CD4-positive, alpha-beta memory T cell (primary cell): ENCODE data around the gene ZNF536. TPM values are rescaled to one million over a fixed set of nuclear protein-coding genes. Genes with fewer than 3 reads are reported as not detected.
"Not testable (repeated sequence)": the region's sequence is repeated elsewhere in the genome, so short reads cannot be mapped to it uniquely, and the experiment has no call there.

ENCODE experiments used
- CTCF ChIA-PET: fragments of 350-600 bp; sonication (Branson Sonifier 250); formaldehyde crosslinking; loops from one replicate; lab custom pipeline; 2021; ENCODE audit warnings: inconsistent platforms; ENCODE audit not compliant: partially characterized antibody; lab: Charles Lee
- POLR2A ChIA-PET: fragments of 350-600 bp; sonication (Branson Sonifier 250); formaldehyde crosslinking; loops from one replicate; lab custom pipeline; 2021; ENCODE audit not compliant: partially characterized antibody; lab: Charles Lee
- DNase-seq, 5 donors: peaks; one replicate each; pipeline versions ENCODE4 v3.0.0 to v3.0.0-alpha.2; 2020 to 2022; ENCODE audit warnings: mixed read lengths in 1 of 5
- H3K27ac ChIP-seq: one replicate; pipeline ENCODE4 v1.7.0; 2013; ENCODE audit warnings: low read depth, low read length
- H3K27me3 ChIP-seq: 2 replicates; pipeline ENCODE4 v1.7.0; 2013; ENCODE audit warnings: mild to moderate bottlenecking, low read length, moderate library complexity; ENCODE audit not compliant: insufficient read depth
- H3K36me3 ChIP-seq: 2 replicates; pipeline ENCODE4 v1.7.0; 2013; ENCODE audit warnings: mild to moderate bottlenecking, low read length, moderate library complexity; ENCODE audit not compliant: insufficient read depth
- H3K4me1 ChIP-seq: 2 replicates; pipeline ENCODE4 v1.7.0; 2013; ENCODE audit warnings: mild to moderate bottlenecking, low read length, moderate library complexity; ENCODE audit not compliant: insufficient read depth
- H3K4me3 ChIP-seq, 2 donors: one replicate each; pipeline ENCODE4 v1.7.0; 2013; ENCODE audit warnings: low read length in 2 of 2, mild to moderate bottlenecking in 1 of 2
- H3K9me3 ChIP-seq, 2 donors: one replicate each; pipeline ENCODE4 v1.7.0; 2013; ENCODE audit warnings: low read length in 2 of 2, control low read depth in 1 of 2; ENCODE audit not compliant: control insufficient read depth in 1 of 2
- H3K27ac Mint-ChIP-seq, 7 donors: one replicate each; pipeline ENCODE4 v1.8.0; 2020 to 2021; ENCODE audit warnings: mixed read lengths in 7 of 7, mild to moderate bottlenecking in 6 of 7, inconsistent platforms in 3 of 7, moderate library complexity in 3 of 7
- H3K27me3 Mint-ChIP-seq, 2 donors: one replicate each; pipeline ENCODE4 v1.8.0; 2020 to 2021; ENCODE audit warnings: mixed read lengths in 2 of 2
- H3K36me3 Mint-ChIP-seq, 2 donors: one replicate each; pipeline ENCODE4 v1.8.0; 2020 to 2021; ENCODE audit warnings: mixed read lengths in 2 of 2, inconsistent platforms in 1 of 2, mild to moderate bottlenecking in 1 of 2
- H3K4me1 Mint-ChIP-seq, 4 donors: one replicate each; pipeline ENCODE4 v1.8.0; 2020 to 2021; ENCODE audit warnings: mixed read lengths in 4 of 4, mild to moderate bottlenecking in 1 of 4
- H3K4me3 Mint-ChIP-seq, 8 donors: one replicate each; pipeline ENCODE4 v1.8.0; 2020 to 2021; ENCODE audit warnings: mixed read lengths in 8 of 8, mild to moderate bottlenecking in 7 of 8, moderate library complexity in 6 of 8, inconsistent platforms in 3 of 8
- H3K9me3 Mint-ChIP-seq, 8 donors: one replicate each; pipeline ENCODE4 v1.8.0; 2020 to 2021; ENCODE audit warnings: mixed read lengths in 8 of 8, mild to moderate bottlenecking in 5 of 8, inconsistent platforms in 3 of 8, moderate library complexity in 1 of 8
- intact Hi-C: fragments of 100-400 bp; cut with micrococcal nuclease; formaldehyde crosslinking; loops from one replicate; pipeline ENCODE4 v1.15.1; 2023
- polyA plus RNA-seq, 2 donors: library from polyadenylated mRNA; unstranded; fragments of 300-500 nt; fragmentation: Illumina TruSeq; gene quantifications; one replicate each; pipeline ENCODE4 v1.2.3, GENCODE V29; 2021
- total RNA-seq, 2 experiments: library from RNA; stranded (reverse); gene quantifications; one replicate each; pipeline ENCODE4 v1.2.3, GENCODE V29; 2021

The ZNF536 gene
- total and polyA plus RNA-seq, 4 experiments from 2014 or later, result 0.20 TPM; not detected in 3

DNA sequence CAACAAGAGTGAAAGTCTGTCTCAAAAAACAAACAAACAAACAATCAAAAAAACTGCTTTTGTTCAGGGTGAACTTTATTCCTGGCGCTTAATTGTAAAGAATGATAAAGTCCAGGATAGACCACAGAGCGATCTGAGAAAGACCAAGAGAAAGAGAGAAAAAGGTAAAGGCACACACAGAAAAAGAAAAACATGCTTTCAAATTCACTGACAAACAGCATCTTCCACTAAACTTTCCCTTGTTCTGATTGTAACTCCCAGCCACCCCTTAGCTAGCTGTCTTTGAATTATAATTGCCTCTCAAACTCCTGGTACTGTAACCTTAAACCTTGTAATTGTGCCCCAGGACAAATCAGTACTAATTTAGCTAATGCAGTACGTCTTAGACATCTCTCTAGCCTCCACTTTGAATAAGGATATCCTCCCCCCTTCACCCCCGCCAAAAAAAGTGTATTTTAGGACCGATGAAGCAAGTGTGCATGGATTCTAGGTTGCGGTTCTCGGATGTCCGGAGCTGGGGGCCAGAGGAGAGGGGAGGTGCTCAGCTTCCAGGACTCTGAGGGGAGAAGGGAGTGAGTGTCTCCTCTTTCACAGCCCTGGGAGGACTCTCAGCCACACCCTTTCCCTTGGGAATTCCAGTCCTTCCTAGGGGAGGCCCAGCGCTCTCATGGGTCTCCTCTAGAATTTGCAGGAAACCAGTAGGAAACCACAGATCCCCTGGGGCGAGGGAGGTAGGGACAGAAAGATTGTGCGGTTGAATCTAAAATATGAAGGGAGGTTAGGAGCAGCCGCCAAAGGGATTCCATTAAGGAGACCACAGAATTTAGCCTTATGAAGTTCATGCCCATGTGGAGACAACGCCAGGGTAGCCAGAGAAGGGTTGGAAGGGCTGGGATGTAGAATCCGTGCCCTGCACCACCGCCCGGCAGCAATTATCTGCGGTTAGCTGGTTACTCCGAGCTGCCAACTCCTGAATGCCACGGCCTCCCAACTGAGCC lies 19.7 kb downstream of the ZNF536 start:
- Mint-ChIP-seq H3K27ac (no peak overlapping the region), H3K4me3 (no peak overlapping the region), H3K4me1 (no peaks in the 10 kb centered on the region), H3K9me3 (no peaks in the 10 kb centered on the region), H3K27me3 (peaks cover 0 to 2% of the 10 kb centered on the region in 2 donors), H3K36me3 (no peaks in the 10 kb centered on the region)
- ChIA-PET CTCF (no interaction called here), POLR2A (no interaction called here)
- H3K36me3 ChIP-seq, result no peaks in the 10 kb centered on the region
- no peaks in the 10 kb centered on the region for H3K27me3 ChIP-seq
- H3K4me3 ChIP-seq, result no peak overlapping the region
- no peaks in the 10 kb centered on the region for H3K4me1 ChIP-seq
- no peaks in the 10 kb centered on the region for H3K9me3 ChIP-seq
- DNase-seq, result no peak
- H3K27ac ChIP-seq, result no peak overlapping the region
- intact Hi-C loops, result no loop called here

GRCh38 chr19:30393046-30393445 lies 20.9 kb downstream of the ZNF536 start:
- POLR2A ChIA-PET, result no interaction called here
- no peaks in the 10 kb centered on the region for H3K36me3 Mint-ChIP-seq
- peaks cover 0 to 2% (median 0%) of the 10 kb centered on the region in 8 donors for H3K9me3 Mint-ChIP-seq
- Histone ChIP-seq H3K36me3 (no peaks in the 10 kb centered on the region), H3K27ac (no peak overlapping the region), H3K4me1 (no peaks in the 10 kb centered on the region), H3K27me3 (no peaks in the 10 kb centered on the region), H3K9me3 (no peaks in the 10 kb centered on the region), H3K4me3 (no peak overlapping the region)
- no peak overlapping the region for H3K4me3 Mint-ChIP-seq
- intact Hi-C loops, result no loop called here
- H3K27me3 Mint-ChIP-seq, result peaks cover 0 to 2% of the 10 kb centered on the region in 2 donors
- H3K4me1 Mint-ChIP-seq, result no peaks in the 10 kb centered on the region
- H3K27ac Mint-ChIP-seq, result no peak overlapping the region
- DNase-seq, result no peak
- CTCF ChIA-PET, result no interaction called here

DNA sequence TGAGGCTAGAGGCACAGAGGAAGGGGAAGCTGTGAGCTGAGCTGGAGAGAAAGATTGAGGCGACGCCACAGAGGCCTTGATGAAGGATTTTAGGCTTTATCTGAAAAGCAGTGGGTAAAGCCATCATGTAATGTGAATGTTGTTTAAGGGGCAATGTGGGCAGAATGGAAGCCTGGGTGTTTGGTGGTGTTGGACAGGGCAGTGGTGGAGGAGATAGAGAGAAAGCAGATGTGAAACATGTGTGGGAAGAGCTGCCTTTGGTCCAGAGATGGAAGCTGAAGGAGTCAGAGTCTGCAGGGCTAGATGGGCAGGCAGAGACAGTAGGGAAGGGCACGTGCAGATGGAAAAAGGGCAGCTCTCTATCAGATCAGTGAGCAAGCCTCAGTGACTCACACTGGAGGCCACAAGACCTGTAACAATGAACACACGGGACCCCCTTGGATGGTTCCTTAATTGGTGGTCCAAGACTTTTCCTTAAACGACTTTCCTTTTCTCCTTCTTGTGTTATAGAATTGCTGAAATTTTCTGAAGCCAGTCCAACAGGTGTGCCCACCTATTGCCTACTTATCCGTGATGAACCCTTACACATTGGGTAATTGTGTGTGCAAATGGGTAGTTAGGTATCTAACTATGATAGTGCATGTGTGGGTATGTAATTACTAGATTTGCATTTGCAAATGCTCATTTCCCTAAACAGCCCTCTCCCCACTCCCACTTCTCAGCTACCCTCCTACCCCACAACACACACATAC lies 21.7 kb downstream of the ZNF536 start:
- no peak overlapping the region for H3K27ac Mint-ChIP-seq
- Histone ChIP-seq H3K9me3 (no peaks in the 10 kb centered on the region), H3K4me3 (no peak overlapping the region), H3K27ac (no peak overlapping the region), H3K36me3 (no peaks in the 10 kb centered on the region), H3K27me3 (no peaks in the 10 kb centered on the region), H3K4me1 (no peaks in the 10 kb centered on the region)
- peaks cover 0 to 2% of the 10 kb centered on the region in 2 donors for H3K27me3 Mint-ChIP-seq
- intact Hi-C loops, result no loop called here
- ChIA-PET POLR2A (no interaction called here), CTCF (no interaction called here)
- peaks cover 0 to 5% (median 0%) of the 10 kb centered on the region in 8 donors for H3K9me3 Mint-ChIP-seq
- H3K4me1 Mint-ChIP-seq, result no peaks in the 10 kb centered on the region
- H3K36me3 Mint-ChIP-seq, result no peaks in the 10 kb centered on the region
- DNase-seq, result no peak
- H3K4me3 Mint-ChIP-seq, result no peak overlapping the region

GRCh38 chr19:30394481-30395151 lies 22.4 kb downstream of the ZNF536 start:
- Mint-ChIP-seq H3K9me3 (peaks cover 0 to 5% (median 0%) of the 10 kb centered on the region in 8 donors), H3K4me3 (no peak overlapping the region), H3K27me3 (peaks cover 0 to 3% of the 10 kb centered on the region in 2 donors), H3K27ac (no peak overlapping the region), H3K36me3 (no peaks in the 10 kb centered on the region), H3K4me1 (no peaks in the 10 kb centered on the region)
- POLR2A ChIA-PET, result no interaction called here
- CTCF ChIA-PET, result no interaction called here
- Histone ChIP-seq H3K4me3 (no peak overlapping the region), H3K4me1 (no peaks in the 10 kb centered on the region), H3K27ac (no peak overlapping the region), H3K9me3 (no peaks in the 10 kb centered on the region), H3K27me3 (no peaks in the 10 kb centered on the region), H3K36me3 (no peaks in the 10 kb centered on the region)
- intact Hi-C loops, result no loop called here
- DNase-seq, result no peak

- CTCF ChIA-PET, result no interaction called here
- H3K9me3 Mint-ChIP-seq, result peaks cover 0 to 5% (median 0%) of the 10 kb centered on the region in 8 donors
- intact Hi-C loops, result no loop called here
Observed at GRCh38 chr19:30395283-30395682, 23.1 kb downstream of the ZNF536 start.

DNA sequence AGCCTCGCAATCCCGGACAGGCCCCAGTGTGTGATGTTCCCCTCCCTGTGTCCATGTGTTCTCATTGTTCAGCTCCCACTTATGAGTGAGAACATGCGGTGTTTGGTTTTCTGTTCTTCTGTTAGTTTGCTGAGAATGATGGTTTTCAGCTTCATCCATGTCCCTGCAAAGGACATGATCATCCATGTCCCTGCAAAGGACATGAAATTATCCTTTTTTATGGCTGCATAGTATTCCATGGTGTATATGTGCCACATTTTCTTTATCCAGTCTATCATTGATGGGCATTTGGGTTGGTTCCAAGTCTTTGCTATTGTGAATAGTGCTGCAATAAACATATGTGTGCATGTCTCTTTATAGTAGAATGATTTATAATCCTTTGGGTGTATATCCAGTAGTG lies 26.4 kb downstream of the ZNF536 start:
- H3K4me1 ChIP-seq, DNase-seq, H3K36me3 ChIP-seq, H3K4me3 Mint-ChIP-seq, intact Hi-C loops, CTCF ChIA-PET, H3K9me3 ChIP-seq, POLR2A ChIA-PET, H3K4me1 Mint-ChIP-seq, H3K27me3 Mint-ChIP-seq, H3K27ac ChIP-seq, H3K4me3 ChIP-seq, H3K9me3 Mint-ChIP-seq, H3K27ac Mint-ChIP-seq, H3K36me3 Mint-ChIP-seq, H3K27me3 ChIP-seq: not testable (repeated sequence)

More at GRCh38 chr19:30395283-30395682, 23.1 kb downstream of the ZNF536 start:
- Mint-ChIP-seq H3K36me3 (no peaks in the 10 kb centered on the region), H3K27ac (no peak overlapping the region), H3K27me3 (peaks cover 0 to 4% of the 10 kb centered on the region in 2 donors), H3K4me3 (no peak overlapping the region), H3K4me1 (no peaks in the 10 kb centered on the region)
- Histone ChIP-seq H3K36me3 (no peaks in the 10 kb centered on the region), H3K9me3 (no peaks in the 10 kb centered on the region), H3K4me1 (no peaks in the 10 kb centered on the region), H3K4me3 (no peak overlapping the region), H3K27me3 (no peaks in the 10 kb centered on the region), H3K27ac (no peak overlapping the region)
- POLR2A ChIA-PET, result no interaction called here
- no peak for DNase-seq

DNA sequence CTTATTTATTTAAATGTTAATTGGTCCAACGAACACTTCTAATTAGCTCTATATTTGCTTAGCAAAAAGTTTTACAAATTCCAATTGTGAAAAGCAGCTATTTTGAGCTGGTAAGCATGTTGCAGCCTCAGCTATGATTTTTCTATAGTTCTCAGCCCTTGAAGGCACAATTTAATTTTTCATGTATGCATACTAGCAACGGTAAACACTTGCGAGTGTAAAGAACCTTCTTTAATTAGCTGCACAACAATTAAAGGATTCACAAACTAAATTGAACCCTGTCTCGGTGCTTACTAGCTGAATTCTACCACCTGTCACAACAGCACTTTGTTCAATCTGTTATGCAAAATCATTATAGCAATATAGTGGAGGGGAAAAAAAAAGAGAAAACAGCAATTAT lies 29.8 kb downstream of the ZNF536 start:
- H3K27me3 ChIP-seq, result no peaks in the 10 kb centered on the region
- intact Hi-C loops, result no loop called here
- Mint-ChIP-seq H3K9me3 (peaks cover 0 to 10% (median 0%) of the 10 kb centered on the region in 8 donors), H3K4me3 (no peak overlapping the region), H3K27me3 (peaks cover 3 to 6% of the 10 kb centered on the region in 2 donors), H3K27ac (no peak overlapping the region), H3K4me1 (no peaks in the 10 kb centered on the region), H3K36me3 (no peaks in the 10 kb centered on the region)
- no peaks in the 10 kb centered on the region for H3K4me1 ChIP-seq
- no peaks in the 10 kb centered on the region for H3K9me3 ChIP-seq
- DNase-seq, result no peak
- H3K4me3 ChIP-seq, result no peak overlapping the region
- H3K27ac ChIP-seq, result no peak overlapping the region
- ChIA-PET CTCF (no interaction called here), POLR2A (no interaction called here)
- H3K36me3 ChIP-seq, result no peaks in the 10 kb centered on the region
